HepG2 (cell line): Measurements from ENCODE around the gene CTIF. TPM values are rescaled to one million over a fixed set of nuclear protein-coding genes. Genes with fewer than 3 reads are reported as not detected.

ENCODE experiments used
- ATF7 ChIP-seq, 2 experiments: fragments of 450-650 bp in 1 of 2; sonication (generic) in 1 of 2; formaldehyde crosslinking in 1 of 2; IDR thresholded peaks; 2 replicates each; pipeline versions ENCODE4 v1.4.0 to v1.6.1; 2016 to 2020; ENCODE audit warnings: antibody characterized with exemption in 1 of 2, mild to moderate bottlenecking in 1 of 2, missing genetic modification reagents in 1 of 2
- CCDC6 ChIP-seq: sonication (generic); formaldehyde crosslinking; IDR thresholded peaks from 2 replicates; pipeline ENCODE4 v1.8.1; 2022; ENCODE audit warnings: mild to moderate bottlenecking, missing genetic modification reagents, moderate library complexity
- HMGXB3 ChIP-seq: sonication (generic); formaldehyde crosslinking; IDR thresholded peaks from 2 replicates; pipeline ENCODE4 v1.4.0; 2020; ENCODE audit warnings: missing genetic modification reagents, borderline replicate concordance
- HNRNPK ChIP-seq: fragments of 200-400 bp; formaldehyde crosslinking; IDR thresholded peaks from 2 replicates; pipeline ENCODE4 v1.6.1; 2018; ENCODE audit warnings: low read length, low read depth, moderate library complexity, mild to moderate bottlenecking; ENCODE audit not compliant: poor library complexity, severe bottlenecking
- MIER2 ChIP-seq: IDR thresholded peaks from 2 replicates; pipeline ENCODE4 v1.6.1; 2016; ENCODE audit warnings: missing biosample characterization, missing genetic modification reagents
- MIXL1 ChIP-seq: IDR thresholded peaks from 2 replicates; pipeline ENCODE4 v1.6.1; 2016
- RBM39 ChIP-seq: fragments of 200-400 bp; formaldehyde crosslinking; IDR thresholded peaks from one replicate; pipeline ENCODE4 v1.6.1; 2018; ENCODE audit warnings: antibody characterized with exemption, mild to moderate bottlenecking, low read depth, low read length; ENCODE audit not compliant: poor library complexity, severe bottlenecking
- RFX3 ChIP-seq: IDR thresholded peaks from 2 replicates; pipeline ENCODE4 v1.6.1; 2016; ENCODE audit warnings: missing biosample characterization, missing genetic modification reagents
- STAG1 ChIP-seq: sonication (generic); formaldehyde crosslinking; IDR thresholded peaks from 2 replicates; pipeline ENCODE4 v1.4.0; 2020; ENCODE audit warnings: missing genetic modification reagents
- TOE1 ChIP-seq: sonication (generic); formaldehyde crosslinking; IDR thresholded peaks from 2 replicates; pipeline ENCODE4 v1.4.0; 2020; ENCODE audit warnings: mild to moderate bottlenecking, missing genetic modification reagents
- ZBTB20 ChIP-seq: sonication (generic); formaldehyde crosslinking; IDR thresholded peaks from 2 replicates; pipeline ENCODE4 v1.8.1; 2023; ENCODE audit warnings: missing genetic modification reagents, low read depth, mild to moderate bottlenecking, borderline replicate concordance
- ZBTB25 ChIP-seq: IDR thresholded peaks from 2 replicates; pipeline ENCODE4 v1.6.1; 2018; ENCODE audit warnings: missing genetic modification reagents
- ZKSCAN8 ChIP-seq: IDR thresholded peaks from 2 replicates; pipeline ENCODE4 v1.6.1; 2016; ENCODE audit warnings: borderline replicate concordance, missing genetic modification reagents, missing compliant biosample characterization
- ZNF224 ChIP-seq: sonication (generic); formaldehyde crosslinking; IDR thresholded peaks from 2 replicates; pipeline ENCODE4 v1.5.0; 2020; ENCODE audit warnings: mild to moderate bottlenecking, missing genetic modification reagents
- ZNF251 ChIP-seq: sonication (generic); formaldehyde crosslinking; IDR thresholded peaks from 2 replicates; pipeline ENCODE4 v1.9.0; 2021; ENCODE audit warnings: mild to moderate bottlenecking, missing genetic modification reagents
- ZNF331 ChIP-seq: sonication (generic); formaldehyde crosslinking; IDR thresholded peaks from 2 replicates; pipeline ENCODE4 v1.4.0; 2020; ENCODE audit warnings: missing genetic modification reagents
- ZNF609 ChIP-seq: sonication (generic); formaldehyde crosslinking; IDR thresholded peaks from 2 replicates; pipeline ENCODE4 v1.4.0; 2020; ENCODE audit warnings: mild to moderate bottlenecking, missing genetic modification reagents, borderline replicate concordance
- ZNF792 ChIP-seq: IDR thresholded peaks from 2 replicates; pipeline ENCODE4 v1.6.1; 2016
- polyA plus RNA-seq, 8 experiments: library from polyadenylated mRNA; depleted of rRNA in 3 of 8; stranded (reverse) in 7 of 8; unstranded in 1 of 8; fragments of >200 nt; fragmentation: Illumina TruSeq in 4 of 8; extraction: Trizol in 4 of 8; gene quantifications; 2 replicates each; pipeline versions ENCODE4 v1.2.1 to v1.2.3, GENCODE V29; 2011 to 2016; ENCODE audit warnings: low read depth in 4 of 8, missing spikeins in 1 of 8, mixed read lengths in 1 of 8; ENCODE audit not compliant: insufficient read depth in 1 of 8
- total RNA-seq, 5 experiments: library from RNA; depleted of rRNA; stranded (reverse); fragments of >200 nt; fragmentation: Illumina TruSeq; extraction: Trizol; gene quantifications; 2 replicates each; pipeline ENCODE4 v1.2.3, GENCODE V29; 2016; ENCODE audit warnings: low read depth in 1 of 5

The CTIF gene
- total and polyA plus RNA-seq, 2 of the 13 experiments (the other 11 are each of a cell fraction or from before 2014, with no cell fraction given): 18.2 to 28.0 TPM

GRCh38 chr18:48780201-48780912 lies 241.5 kb downstream of the CTIF start (continued):
- TF ChIP-seq ZNF792 (no peak), ZNF224 (CRISPR knock-in tag) (no peak), ZBTB25 (CRISPR knock-in tag) (no peak), RFX3 (no peak), ZKSCAN8 (CRISPR knock-in tag) (peak; percentile 99), TOE1 (CRISPR knock-in tag) (no peak), HMGXB3 (CRISPR knock-in tag) (no peak), MIER2 (CRISPR knock-in tag) (no peak), HNRNPK (no peak), ZNF331 (CRISPR knock-in tag) (no peak), RBM39 (no peak), MIXL1 (no peak), ATF7 (IDR thresholded peaks at IDR 0.05) (no peak), ATF7 (CRISPR knock-in tag; IDR thresholded peaks at IDR 0.05) (no peak), CCDC6 (CRISPR knock-in tag) (no peak), STAG1 (no peak), ZBTB20 (CRISPR knock-in tag) (0 out of 2 replicates have a peak, but pooled peaks have one; percentile 10), ZNF251 (CRISPR knock-in tag) (no peak), ZNF609 (CRISPR knock-in tag) (no peak)
